K562 (cell line): ENCODE results near the gene EIF4E1B. TPM values are rescaled to one million over a fixed set of nuclear protein-coding genes. Genes with fewer than 3 reads are reported as not detected.
A peak's percentile ranks its signal among the peaks of the same experiment; 100 is the strongest.

Experiments used
- ATF6 ChIP-seq: sonication (generic); formaldehyde crosslinking; IDR thresholded peaks from 2 replicates; pipeline ENCODE4 v1.4.0; 2020; ENCODE audit warnings: mild to moderate bottlenecking, missing genetic modification reagents
- BMI1 ChIP-seq: fragments of 150-350 bp; IDR thresholded peaks from 2 replicates; pipeline ENCODE4 v1.6.1; 2014; ENCODE audit warnings: low read length
- E2F5 ChIP-seq: sonication (generic); formaldehyde crosslinking; IDR thresholded peaks from 2 replicates; pipeline ENCODE4 v1.8.0; 2022; ENCODE audit warnings: mild to moderate bottlenecking, missing genetic modification reagents
- ELK3 ChIP-seq: fragments of 450-650 bp; formaldehyde crosslinking; IDR thresholded peaks from 2 replicates; pipeline ENCODE4 v1.4.0; 2020; ENCODE audit warnings: mild to moderate bottlenecking
- HES1 ChIP-seq: fragments of 450-650 bp; IDR thresholded peaks from 2 replicates; pipeline ENCODE4 v1.6.1; 2016; ENCODE audit warnings: low read depth, mild to moderate bottlenecking, moderate library complexity
- HMBOX1 ChIP-seq: sonication (generic); IDR thresholded peaks from 2 replicates; pipeline ENCODE4 v1.6.1; 2016
- KHSRP ChIP-seq: fragments of 450-650 bp; IDR thresholded peaks from 2 replicates; pipeline ENCODE4 v1.6.1; 2017
- MAFF ChIP-seq: IDR thresholded peaks from 2 replicates; pipeline ENCODE4 v1.6.1; 2012; ENCODE audit warnings: low read length, improper control_type of control experiment
- MAX ChIP-seq: sonication (generic); formaldehyde crosslinking; IDR thresholded peaks from 2 replicates; pipeline ENCODE4 v1.9.0; 2022; ENCODE audit warnings: mild to moderate bottlenecking, missing genetic modification reagents
- MEF2D ChIP-seq: conservative IDR thresholded peaks from 2 replicates; pipeline ENCODE4 v1.6.1; 2016; ENCODE audit warnings: low read depth, missing genetic modification characterization, missing compliant biosample characterization
- NCOA2 ChIP-seq, 2 experiments: fragments of 450-650 bp; IDR thresholded peaks; 2 replicates each; pipeline ENCODE4 v1.6.1; 2018; ENCODE audit warnings: mild to moderate bottlenecking in 2 of 2, moderate library complexity in 1 of 2; ENCODE audit not compliant: partially characterized antibody in 2 of 2
- NFE2 ChIP-seq: IDR thresholded peaks from 2 replicates; pipeline ENCODE4 v1.6.1; 2014; ENCODE audit warnings: antibody characterized with exemption, low read depth
- PHB2 ChIP-seq: fragments of 450-650 bp; IDR thresholded peaks from 2 replicates; pipeline ENCODE4 v1.6.1; 2017; ENCODE audit warnings: low read depth
- RBM15 ChIP-seq: fragments of 200-400 bp; formaldehyde crosslinking; IDR thresholded peaks from 2 replicates; pipeline ENCODE4 v1.6.1; 2018; ENCODE audit warnings: mild to moderate bottlenecking, low read length, moderate library complexity; ENCODE audit not compliant: insufficient read depth
- RFX7 ChIP-seq: fragments of 250-450 bp; sonication (Bioruptor Pico); IDR thresholded peaks from 2 replicates; pipeline ENCODE4 v1.5.1; 2021; ENCODE audit warnings: mild to moderate bottlenecking
- SIRT6 ChIP-seq: IDR thresholded peaks from one replicate; pipeline ENCODE4 v1.6.1; 2012; ENCODE audit warnings: low read depth, mild to moderate bottlenecking, control low read depth, inconsistent platforms, low read length, moderate library complexity
- SMARCA4 ChIP-seq: fragments of 450-650 bp; IDR thresholded peaks from 2 replicates; pipeline ENCODE4 v1.6.1; 2016
- SNIP1 ChIP-seq: fragments of 450-650 bp; IDR thresholded peaks from 2 replicates; pipeline ENCODE4 v1.7.1; 2017; ENCODE audit warnings: low read depth, mild to moderate bottlenecking
- SRSF3 ChIP-seq: fragments of 200-400 bp; formaldehyde crosslinking; IDR thresholded peaks from 2 replicates; pipeline ENCODE4 v1.6.1; 2016; ENCODE audit warnings: mild to moderate bottlenecking, low read length, moderate library complexity; ENCODE audit not compliant: insufficient read depth
- ZFP36 ChIP-seq: fragments of 150-350 bp; IDR thresholded peaks from 2 replicates; pipeline ENCODE4 v1.6.1; 2018; ENCODE audit warnings: low read length, low read depth; ENCODE audit not compliant: partially characterized antibody
- ZNF277 ChIP-seq: fragments of 250-450 bp; sonication (Bioruptor Pico); IDR thresholded peaks from 2 replicates; pipeline ENCODE4 v1.8.0; 2022; ENCODE audit warnings: inconsistent platforms, mild to moderate bottlenecking, moderate library complexity, borderline replicate concordance
- ZNF3 ChIP-seq: fragments of 250-450 bp; sonication (Bioruptor Pico); IDR thresholded peaks from 2 replicates; pipeline ENCODE4 v1.5.0; 2021; ENCODE audit warnings: mild to moderate bottlenecking, moderate library complexity
- polyA plus RNA-seq, 8 experiments: library from polyadenylated mRNA; depleted of rRNA in 4 of 8; stranded (reverse) in 5 of 8; unstranded in 3 of 8; fragments of >200 nt; fragmentation: Nextera tagmentation in 2 of 8; fragmentation: Illumina TruSeq in 1 of 8; extraction: Ambion mirVana in 2 of 8; extraction: Trizol in 1 of 8; gene quantifications; 2 replicates each; pipeline versions ENCODE4 v1.2.1 to v1.2.3, GENCODE V29; 2011 to 2014; ENCODE audit warnings: inconsistent platforms in 1 of 8, missing spikeins in 1 of 8
- total RNA-seq, 7 experiments: library from RNA; depleted of rRNA in 6 of 7; stranded (reverse); fragments of >200 nt in 6 of 7; fragmentation: Illumina TruSeq in 2 of 7; extraction: Trizol in 2 of 7; gene quantifications; 2 replicates each; pipeline versions ENCODE4 v1.2.1 to v1.2.3, GENCODE V29; 2011 to 2021; ENCODE audit warnings: low replicate concordance in 1 of 7

EIF4E1B gene
- total and polyA plus RNA-seq, 9 of the 15 experiments (the other 6 are each of a cell fraction or from before 2014, with no cell fraction given): not detected

GRCh38 chr5:176676361-176676824 is 45.9 kb downstream of the EIF4E1B start (continued):
- TF ChIP-seq ATF6 (no peak), SNIP1 (no peak), HMBOX1 (no peak), SMARCA4 (peak; percentile 51; the same call in 1 of the 2 replicates), MAX (0 out of 2 replicates have a peak, but pooled peaks have one; percentile 2), SRSF3 (no peak), RBM15 (no peak), NFE2 (peak; percentile 96), ELK3 (CRISPR knock-in tag) (no peak), MAFF (peak; percentile 87), ZNF277 (CRISPR knock-in tag) (no peak), ZFP36 (no peak), BMI1 (no peak), MEF2D (tag) (no peak), ZNF3 (CRISPR knock-in tag) (no peak), NCOA2 (IDR thresholded peaks at IDR 0.05; ENCODE audit: partially characterized antibody in 2 of 2) (no peak), RFX7 (CRISPR knock-in tag) (no peak), HES1 (no peak), E2F5 (CRISPR knock-in tag) (no peak), SIRT6 (no peak), PHB2 (no peak), KHSRP (no peak)
